Measurements from ENCODE around the gene TICRR. TPM values are rescaled to one million over a fixed set of nuclear protein-coding genes. Genes with fewer than 3 reads are reported as not detected.
"Not testable (repeated sequence)": the region's sequence is repeated elsewhere in the genome, so short reads cannot be mapped to it uniquely, and the experiment has no call there.

Gene TICRR
- total RNA-seq, 1 experiment from 2014 or later: 15.2 TPM

GRCh38 chr15:89569090-89569745, 6.1 kb upstream of the TICRR start:
- DNase-seq (ENCODE audit: low spot score): no peak

GRCh38 chr15:89575656-89576416, 567 bp downstream of the TICRR start:
- DNase-seq (ENCODE audit: low spot score): no peak

GRCh38 chr15:89576417-89576773, 1.1 kb downstream of the TICRR start:
- peak; percentile 52 for DNase-seq (ENCODE audit: low spot score)

- DNase-seq (ENCODE audit: low spot score): no peak
These were observed 2.5 kb downstream of the TICRR start for GRCh38 chr15:89577776-89578115.

GRCh38 chr15:89578146-89578545, 2.9 kb downstream of the TICRR start:
- no peak for DNase-seq (ENCODE audit: low spot score)

DNA sequence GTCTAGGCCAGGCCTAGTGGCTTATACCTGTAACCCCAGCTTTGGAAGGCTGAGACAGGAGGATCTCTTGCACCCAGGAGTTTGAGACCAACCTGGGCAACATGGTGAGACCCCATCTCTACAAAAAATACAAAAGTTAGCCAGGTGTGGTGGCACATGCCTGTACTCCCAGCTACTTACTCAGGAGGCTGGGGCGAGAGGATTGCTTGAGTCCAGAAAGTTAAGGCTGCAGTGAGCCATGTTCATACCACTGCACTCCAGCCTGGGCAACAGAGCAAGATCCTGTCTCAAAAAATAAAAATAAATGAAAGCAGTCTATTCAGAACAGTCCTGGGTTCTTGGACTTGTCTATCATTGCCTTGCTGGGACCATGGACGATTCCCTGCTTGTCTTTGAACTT, 5.5 kb downstream of the TICRR start:
- DNase-seq (ENCODE audit: low spot score): not testable (repeated sequence)

- no peak for DNase-seq (ENCODE audit: low spot score)
These were observed 11.4 kb downstream of the TICRR start for GRCh38 chr15:89586651-89587050.

GRCh38 chr15:89587955-89588354, 12.7 kb downstream of the TICRR start:
- DNase-seq (ENCODE audit: low spot score): no peak

- no peak for DNase-seq (ENCODE audit: low spot score)
These were observed 16.6 kb downstream of the TICRR start for GRCh38 chr15:89591834-89592233.

DNA sequence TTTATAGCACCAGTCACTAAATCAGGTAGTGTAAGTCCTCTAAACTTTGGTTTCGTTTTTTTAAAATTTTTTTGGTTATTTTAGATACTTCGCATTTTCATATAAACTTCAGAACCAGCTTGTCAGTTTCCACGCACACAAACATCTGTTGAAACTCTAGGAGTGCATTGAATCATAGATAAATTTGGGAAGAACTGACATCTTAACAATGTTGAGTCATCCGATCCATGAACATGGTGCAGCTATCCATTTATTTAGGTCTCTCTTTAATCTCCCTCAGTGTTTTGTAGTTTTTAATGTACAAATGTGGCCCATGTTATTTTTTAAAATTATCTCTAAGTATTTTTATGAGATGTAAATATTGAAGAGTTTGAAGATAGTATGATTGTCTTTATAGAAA, 17.7 kb downstream of the TICRR start:
- DNase-seq (ENCODE audit: low spot score): no peak

DNA sequence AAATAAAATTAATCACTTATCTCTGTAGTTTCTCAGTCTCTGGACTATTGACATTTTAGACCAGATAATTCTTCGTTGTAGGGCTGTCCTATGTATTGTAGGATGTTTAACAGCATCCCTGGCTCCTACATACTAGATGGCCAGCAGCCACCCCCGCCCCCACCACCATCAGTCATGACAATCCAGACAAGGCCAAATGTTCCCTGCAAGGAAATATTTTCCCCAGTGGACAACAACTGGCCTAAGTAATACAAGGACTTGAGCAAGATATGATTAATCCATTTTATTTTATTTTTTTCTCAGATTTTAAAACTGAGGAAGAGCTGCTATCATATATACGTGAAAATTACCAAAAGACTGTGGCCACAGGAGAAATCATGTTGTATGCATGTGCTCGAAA, 23.8 kb downstream of the TICRR start:
- no peak for DNase-seq (ENCODE audit: low spot score)

DNA sequence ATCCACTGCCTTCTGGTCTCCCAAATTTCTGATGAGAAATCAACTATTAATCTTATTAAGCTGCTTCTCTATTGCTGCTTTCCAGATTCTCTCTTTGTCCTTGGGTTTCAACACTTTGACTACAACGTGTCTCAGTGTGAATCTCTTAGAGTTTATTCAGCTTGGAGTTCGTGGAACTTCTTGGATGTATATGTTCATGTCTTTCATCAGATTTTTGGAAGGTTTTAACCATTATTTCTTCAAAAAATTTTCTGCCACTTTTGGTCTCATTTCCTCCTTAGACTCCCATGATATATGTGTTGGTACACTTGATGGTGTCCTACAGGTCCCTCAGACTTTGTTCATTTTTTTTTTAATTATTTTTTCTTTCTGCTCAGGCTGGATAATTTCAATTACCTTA, 36.0 kb downstream of the TICRR start:
- DNase-seq (ENCODE audit: low spot score): no peak

DNA sequence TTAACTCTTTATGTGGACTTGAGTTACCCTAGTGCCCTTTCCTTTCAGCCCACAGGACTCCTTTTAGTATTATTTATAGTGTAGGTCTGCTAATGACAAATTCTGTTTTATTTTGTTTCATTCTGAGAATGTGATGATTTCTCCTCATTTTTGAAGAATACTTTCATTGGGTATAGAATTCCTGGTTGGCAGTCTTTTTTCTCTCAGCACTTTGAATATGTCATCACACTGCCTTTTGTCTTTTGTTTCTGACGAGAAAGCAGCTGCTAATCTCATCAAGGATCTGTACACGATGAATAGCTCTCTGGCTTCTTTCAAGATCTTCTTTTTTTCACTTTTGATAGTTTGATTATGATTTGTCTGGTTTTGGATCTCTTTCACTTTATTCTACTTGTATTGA, 37.8 kb downstream of the TICRR start:
- DNase-seq (ENCODE audit: low spot score): no peak

DNA sequence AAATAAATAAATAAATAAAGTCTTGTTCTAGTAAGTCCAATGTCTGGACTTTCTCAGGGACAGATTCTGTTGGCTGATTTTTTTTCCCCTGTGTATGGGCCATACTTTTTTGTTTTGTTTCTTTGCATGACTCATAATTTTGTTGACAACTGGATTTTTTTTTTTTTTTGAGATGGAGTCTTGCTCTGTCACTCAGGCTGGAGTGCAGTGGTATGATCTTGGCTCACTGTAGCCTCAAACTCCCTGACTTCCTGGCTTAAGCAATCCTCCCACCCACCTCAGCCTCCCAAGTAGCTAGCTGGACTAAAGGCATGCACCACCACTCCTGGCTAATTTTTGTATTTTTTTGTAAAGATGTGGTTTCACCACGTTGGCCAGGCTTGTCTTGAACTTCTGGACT, 38.9 kb downstream of the TICRR start:
- DNase-seq (ENCODE audit: low spot score): no peak

DNA sequence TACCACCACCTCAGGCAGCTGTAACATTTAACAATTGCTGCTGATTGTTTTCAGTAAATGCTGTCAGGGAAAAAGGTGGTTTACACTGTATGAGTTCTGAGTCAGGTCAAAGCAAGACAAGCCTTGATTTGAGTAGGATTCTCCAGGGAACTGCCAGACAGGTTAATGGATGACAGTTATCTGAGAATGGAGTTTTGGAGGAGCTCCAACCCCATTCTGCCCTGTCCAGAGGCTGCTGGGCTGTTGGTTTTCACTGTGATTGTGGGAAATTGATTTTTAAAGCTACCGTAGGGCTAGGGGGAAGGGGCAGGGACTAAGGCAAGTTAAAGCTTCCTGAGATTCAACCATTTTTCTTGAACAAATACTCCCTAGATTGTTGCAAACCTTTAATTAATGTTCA, 39.9 kb downstream of the TICRR start:
- no peak for DNase-seq (ENCODE audit: low spot score)

- no peak for DNase-seq (ENCODE audit: low spot score)
These were observed 41.0 kb downstream of the TICRR start for GRCh38 chr15:89616228-89616627.

DNA sequence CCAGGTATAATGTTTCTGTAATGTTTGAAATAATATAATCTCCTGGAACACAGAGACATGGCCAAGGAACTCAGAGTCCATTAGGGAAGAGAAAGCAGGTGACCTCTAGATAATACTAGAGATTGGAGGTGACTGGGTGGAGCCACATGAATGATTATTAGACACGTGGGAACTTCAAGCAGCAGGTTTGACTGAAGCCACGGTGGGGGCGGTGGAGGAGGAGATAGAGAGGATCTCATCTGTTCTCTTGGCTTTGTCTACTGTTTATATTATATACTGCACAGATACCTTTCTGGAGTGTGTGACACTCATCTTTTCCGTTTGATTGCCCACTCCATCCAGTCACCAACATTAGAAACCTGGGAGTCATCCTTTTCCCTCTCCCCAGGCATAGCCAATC, 46.3 kb downstream of the TICRR start:
- DNase-seq (ENCODE audit: low spot score): no peak

DNA sequence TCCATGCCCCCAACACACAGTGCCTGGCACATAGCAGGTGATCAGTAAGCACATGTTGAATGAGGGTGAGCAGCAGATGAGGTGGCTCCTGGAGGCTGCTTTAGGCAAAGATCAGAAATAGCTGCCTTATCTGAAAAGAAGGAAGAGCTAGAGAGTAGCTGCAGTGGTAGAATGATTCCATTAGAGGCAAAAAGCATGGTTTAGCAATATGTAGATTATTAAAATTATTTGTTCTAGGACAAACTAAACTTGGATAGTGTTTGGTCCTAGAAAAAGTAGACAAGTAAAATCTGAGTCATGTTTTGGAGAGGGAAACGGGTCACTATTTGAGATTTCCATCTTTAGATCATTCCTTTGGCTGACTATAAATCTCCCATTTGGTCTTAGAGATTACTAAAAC, 47.9 kb downstream of the TICRR start:
- no peak for DNase-seq (ENCODE audit: low spot score)

- DNase-seq (ENCODE audit: low spot score): no peak
These were observed 50.4 kb downstream of the TICRR start for GRCh38 chr15:89625716-89626115.

- no peak for DNase-seq (ENCODE audit: low spot score)
These were observed 52.1 kb downstream of the TICRR start for GRCh38 chr15:89627256-89627970.

GRCh38 chr15:89628301-89628700, 53.0 kb downstream of the TICRR start:
- DNase-seq (ENCODE audit: low spot score): no peak

DNA sequence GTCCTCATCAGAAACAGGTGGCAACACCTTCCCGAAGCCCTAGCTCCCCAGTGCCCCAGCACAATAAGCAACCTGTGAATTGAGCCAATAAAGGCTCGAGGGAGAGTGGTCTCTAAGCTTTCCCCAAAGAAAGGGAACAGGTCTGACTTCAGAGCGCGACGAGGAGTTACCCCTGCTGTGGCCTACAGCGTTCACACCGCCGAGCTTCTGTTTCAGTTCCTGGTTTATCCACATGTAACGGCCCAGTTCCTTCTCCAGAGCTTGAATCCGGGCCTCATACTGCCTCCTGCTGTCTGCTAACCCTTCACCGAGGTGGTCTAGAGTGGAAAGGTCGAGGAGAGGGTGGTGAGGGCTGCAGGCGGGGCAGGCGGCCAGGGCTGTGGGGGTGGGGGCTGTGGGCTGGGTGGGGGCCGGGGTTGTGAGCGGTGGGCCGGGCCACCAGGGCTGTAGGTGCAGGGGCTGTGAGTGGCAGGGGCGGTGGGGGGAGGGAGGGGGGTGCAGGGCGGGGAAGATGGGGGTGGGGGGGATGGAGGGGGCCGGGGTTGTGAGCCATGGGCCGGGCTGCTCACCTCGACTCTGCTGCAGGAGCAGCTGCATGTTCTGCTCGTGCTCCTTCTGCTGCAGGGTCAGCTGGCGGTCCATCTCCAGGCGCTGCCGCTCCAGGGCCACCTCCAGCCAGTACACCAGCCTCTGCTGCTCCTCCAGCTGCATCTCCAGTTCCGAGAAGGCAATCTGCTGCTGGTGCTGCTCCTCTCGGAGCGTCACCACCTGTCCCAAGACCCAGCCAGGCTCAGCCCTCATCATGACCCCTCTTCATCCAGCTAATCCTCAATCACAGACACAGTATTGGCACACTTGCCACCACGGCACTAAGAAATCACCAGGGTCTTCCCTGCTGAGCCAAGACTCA, 53.8 kb downstream of the TICRR start:
- no peak for DNase-seq (ENCODE audit: low spot score)

All from HT-29 (cell line).